ENCODE data around the gene SAPCD2.

SAPCD2 gene

DNA sequence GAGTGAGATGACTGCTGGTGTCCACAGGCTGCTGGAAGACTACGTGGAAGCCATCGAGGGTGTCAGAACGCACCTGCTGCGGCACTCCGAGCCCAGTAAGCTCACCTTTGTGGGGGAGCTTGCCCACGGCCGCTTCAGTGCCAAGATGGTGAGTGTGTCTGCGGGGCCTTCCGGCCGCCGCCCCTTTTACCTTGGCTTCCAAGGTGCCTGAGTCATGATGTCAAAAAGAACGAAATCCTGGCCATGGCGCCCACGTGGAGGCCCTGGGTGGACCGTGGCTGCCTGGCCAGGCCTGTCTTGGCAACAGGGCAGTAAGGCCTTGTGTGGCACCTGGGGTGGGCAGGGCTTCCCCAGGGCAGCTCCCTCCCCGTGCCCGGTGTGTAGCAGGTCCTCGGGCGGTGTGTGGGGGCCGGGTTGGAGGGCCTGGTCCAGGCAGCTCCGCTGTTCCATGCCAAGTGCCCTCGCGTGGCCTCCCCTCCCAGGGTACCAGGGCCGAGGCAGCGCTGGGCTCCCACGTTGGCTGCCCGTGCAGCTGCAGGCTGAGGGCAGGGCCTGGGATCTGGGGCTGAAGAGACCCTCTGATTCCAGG lies 36.4 kb upstream of the SAPCD2 start:
- DNase-seq = no peak

DNA sequence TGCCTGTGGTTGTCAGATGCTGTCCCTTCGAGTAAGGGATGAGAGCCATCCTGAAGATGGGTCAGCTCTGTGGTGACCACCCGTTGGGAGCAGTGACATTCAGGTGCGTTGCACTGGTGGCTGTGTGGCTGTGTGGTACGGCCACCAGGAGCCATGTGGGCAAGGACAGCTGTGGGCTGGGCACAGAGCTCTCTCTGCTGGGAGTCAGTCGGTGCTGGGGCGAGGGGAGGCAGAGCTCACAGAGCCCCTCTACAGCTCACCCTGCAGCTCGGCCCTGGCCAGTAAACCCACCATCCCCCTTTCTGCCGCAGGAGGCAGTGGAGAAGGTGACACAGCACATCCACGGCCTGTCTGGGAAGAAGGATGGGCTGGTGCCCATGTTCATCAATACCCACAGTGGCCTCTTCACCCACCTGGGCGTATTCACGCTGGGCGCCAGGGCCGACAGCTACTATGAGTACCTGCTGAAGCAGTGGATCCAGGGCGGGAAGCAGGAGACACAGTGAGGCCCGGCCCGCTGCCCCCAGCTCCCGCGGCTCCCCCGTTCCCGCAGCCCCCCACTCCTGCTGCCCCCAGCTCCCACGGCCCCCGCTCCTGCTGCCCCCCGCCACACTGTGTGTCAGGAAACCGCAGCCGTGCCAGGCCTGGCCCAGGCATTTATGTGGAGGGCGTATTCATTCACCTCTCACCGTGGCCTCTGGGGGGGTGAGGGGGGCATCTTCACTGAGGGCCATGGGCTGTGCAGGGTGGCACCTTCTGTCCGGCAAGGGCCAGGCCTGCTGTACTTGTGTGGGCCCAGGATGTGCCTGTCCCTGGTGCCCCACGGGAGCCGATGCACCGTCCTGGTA lies 35.7 kb upstream of the SAPCD2 start:
- DNase-seq = no peak

DNA sequence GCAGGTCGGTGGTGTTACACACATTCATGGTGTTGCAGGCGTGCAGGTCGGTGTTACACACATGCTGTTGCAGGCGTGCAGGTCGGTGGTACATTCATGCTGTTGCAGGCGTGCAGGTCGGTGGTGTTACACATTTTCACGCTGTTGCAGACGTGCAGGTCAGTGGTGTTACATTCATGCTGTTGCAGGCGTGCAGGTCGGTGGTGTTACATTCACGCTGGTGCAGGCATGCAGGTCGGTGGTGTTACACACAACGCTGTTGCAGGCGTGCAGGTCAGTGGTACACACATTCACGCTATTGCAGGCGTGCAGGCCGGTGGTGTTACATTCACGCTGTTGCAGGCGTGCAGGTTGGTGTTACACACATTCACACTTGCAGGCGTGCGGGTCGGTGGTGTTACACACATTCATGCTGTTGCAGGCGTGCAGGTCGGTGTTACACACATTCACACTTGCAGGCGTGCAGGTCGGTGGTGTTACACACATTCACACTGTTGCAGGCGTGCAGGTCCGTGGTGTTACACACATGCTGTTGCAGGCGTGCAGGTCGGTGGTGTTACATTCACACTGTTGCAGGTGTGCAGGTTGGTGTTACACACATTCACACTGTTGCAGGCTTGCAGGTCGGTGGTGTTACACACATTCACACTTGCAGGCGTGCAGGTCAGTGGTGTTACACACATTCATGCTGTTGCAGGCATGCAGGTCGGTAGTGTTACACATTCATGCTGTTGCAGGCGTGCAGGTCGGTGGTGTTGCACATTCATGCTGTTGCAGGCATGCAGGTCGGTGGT lies 33.0 kb upstream of the SAPCD2 start:
- no peak for DNase-seq

DNA sequence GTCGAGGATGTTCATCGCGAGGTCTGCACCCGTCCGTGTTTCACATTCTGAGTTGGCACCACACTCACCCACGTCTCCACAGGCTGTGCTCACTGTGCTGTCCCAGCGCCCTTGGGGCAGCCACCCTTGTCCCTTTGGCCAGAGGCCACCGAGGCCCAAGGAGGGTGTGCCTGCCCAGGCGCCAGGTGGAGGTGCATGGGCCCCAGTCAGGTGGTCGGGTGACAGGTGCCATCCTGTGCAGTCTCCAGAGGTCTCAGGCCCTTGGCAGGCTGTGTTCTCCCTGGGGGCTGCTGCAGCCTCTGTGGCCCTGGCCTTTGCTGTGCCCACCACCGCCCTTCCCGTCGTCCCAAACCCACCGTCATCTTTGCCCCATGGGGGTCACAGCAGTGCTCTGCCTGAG lies 28.9 kb upstream of the SAPCD2 start:
- no peak for DNase-seq

DNA sequence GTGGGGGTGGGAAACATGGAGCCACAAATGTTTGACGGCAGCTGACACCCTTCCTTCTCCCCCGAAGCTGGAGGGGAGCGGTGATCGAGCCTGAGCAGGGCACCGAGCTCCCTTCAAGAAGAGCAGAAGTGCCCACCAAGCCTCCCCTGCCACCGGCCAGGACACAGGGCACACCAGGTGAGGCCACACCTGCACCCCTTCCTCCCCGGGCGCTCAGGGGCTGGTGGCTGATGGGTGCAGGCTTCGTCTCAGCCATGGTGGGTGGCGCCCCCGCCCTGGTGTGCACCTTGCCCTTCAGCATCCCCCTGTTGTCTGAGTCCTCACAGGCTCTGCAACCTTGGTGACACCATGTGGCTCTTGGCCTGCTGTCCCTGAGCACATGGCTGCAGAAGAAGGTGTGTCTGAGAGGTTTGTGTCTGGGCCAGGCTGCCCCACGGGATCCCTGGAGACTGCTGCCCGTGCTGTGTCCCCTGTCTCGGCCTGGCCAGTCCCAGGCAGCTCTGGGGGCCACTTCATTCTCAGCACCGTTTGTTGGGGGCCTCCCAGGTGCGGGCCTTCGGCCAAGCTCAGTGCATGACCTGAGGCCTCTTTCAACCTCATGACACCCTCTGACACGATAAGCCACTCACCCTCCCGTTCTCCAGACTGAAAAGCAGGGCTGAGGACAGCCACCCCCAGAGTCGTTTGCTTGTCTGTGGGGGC lies 27.6 kb upstream of the SAPCD2 start:
- no peak for DNase-seq

DNA sequence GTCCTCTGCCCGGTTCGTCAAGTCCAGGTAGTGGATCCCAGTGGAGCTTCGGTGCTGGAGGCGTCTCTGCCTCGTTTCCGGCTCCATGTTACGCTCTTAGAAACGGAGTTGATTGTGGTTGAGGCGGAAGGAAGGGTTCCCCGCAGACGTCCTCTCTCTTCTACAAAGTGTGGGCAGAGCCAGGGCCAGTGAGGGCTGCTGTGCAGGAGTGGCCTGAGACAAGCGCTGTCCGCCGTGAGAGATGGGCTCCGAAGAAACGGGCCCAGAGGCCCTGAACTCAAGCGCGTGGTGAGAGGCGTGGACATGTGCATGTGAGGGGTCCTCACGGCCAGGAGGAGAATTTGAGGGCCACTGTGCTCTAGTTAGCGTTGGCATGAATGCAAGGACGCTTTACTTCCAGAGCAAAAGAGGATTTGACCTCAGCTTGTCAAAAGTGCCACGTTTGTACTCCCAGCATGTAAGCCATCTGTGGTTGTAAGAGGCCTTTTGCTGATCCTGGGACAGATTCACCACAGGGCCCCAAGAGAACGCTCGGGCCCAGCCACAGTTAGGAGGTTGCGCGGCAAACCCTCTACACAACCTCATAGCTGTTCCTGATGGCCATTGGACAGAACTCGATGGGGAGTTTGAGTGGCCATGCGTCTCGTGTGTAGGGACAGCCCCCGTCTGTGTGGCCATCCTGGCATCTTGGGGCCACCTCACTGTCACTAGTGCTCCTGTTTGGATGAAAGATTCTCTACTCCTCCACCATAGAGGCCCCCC lies 26.6 kb upstream of the SAPCD2 start:
- DNase-seq = no peak

DNA sequence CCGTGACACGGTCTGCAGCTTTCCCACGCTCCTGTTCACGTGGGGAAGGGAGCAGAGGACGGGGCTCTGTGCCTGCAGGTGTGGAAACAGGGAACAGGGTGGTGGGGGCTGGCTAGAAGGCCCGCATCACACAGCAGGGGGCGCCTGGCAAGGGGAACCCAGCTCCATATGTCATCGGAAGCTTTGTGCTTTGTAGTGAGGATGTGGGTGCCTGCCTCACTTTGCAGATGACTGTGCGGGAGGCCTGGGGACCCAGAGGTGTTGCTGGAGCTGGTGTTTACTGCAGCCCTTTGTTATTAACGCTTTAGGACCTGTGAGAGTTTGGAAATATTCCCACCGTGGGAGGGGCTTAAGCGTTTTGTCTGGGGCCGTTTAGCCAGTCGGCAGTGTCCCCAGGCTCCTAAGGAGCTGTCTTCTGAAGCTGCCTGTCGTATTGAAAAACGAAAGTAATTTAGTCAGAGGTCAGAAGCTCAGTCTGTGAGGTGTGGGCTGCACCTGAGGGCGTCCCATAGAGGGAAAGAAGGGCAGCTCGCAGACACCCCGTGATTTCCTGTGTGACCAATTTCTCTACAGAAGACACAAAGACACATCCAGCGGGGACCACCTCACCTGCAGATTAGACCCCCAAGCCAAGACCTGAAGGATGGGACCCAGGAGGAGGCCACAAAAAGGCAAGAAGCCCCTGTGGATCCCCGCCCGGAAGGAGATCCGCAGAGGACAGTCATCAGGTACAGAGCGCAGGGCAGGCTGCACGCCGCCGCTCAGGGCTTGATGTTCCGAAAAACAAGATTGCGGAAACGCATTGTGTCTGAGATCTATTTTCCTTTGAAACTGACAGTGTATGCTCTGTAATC lies 25.5 kb upstream of the SAPCD2 start:
- peak; percentile 78 to 88 for DNase-seq

DNA sequence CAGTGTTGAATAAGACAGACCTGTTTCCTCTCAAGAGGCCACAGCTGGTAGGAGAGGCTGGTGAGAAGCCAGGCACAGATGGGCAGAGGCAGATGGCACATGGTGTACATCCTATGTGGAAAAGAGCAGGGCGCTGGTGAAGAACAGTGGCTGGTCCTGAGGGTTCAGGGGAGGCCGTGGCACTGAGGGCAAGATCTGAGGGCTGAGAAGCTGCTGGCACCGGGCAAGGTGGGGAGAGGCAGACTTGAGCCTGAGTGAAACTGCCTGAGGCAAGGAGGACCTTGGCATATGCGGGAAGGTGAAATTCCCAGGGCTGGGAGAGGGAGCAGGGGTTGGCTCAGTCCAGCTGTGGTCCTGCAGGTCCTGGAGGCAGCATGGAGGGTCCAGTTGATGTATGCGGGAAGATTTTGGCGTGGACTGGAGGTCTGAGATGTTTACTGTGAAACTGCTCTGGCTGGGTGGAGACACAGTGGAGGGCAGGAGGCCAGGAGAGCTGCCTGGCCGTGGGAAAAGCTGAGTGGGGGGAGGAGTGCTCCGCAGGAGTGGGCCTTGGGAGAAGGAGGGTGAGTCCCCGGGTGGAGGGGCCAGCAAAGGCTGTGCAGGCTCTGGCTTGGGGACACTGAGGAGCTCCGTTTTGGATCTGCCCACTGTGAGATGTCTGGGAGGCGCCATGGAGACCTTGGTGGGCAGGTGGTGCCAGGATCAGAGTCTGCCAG lies 19.0 kb upstream of the SAPCD2 start:
- no peak for DNase-seq

DNA sequence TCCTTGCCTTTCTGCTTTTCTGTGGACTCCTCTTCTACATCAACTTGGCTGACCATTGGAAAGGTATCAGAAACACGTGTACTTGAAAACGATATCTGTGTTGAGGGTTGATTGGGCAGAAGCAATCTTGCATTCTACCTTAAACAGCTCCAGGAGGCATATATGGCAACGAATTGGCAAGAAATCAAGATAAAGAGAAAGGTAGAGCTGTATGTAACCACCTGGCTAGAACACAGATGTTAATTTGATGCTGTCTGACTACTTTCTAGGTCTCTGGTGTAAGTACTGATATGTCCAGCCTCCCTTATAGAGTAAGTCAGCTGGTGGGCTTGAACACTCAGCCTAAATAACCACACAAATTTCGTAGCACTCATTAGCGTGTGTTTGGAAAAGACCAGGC lies 17.8 kb upstream of the SAPCD2 start:
- no peak for DNase-seq

DNA sequence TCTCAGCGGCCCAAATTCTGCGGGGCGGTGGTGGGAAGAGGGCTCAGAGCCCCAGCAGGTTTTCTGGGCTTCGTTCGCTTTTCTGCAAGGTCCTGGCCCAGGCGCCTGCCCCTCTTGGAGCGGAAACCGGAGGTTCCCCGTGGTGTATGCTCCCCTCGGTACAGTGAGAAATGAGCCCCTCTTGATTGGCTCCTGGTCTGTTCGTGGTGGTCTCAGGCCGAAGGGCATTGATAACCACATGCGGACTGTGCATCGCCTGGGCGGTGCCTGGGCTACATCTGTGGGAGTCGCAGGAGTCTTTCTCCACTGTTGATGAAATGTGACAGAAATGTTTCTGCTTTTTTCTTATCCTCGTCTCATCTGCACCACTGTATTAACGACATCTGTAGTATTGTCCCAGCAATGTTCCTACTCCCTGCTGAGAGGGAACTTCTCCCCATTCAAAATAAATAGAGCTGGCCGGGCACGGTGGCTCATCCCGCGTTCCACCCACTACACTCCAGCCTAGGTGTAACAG lies 17.1 kb upstream of the SAPCD2 start:
- DNase-seq = no peak

DNA sequence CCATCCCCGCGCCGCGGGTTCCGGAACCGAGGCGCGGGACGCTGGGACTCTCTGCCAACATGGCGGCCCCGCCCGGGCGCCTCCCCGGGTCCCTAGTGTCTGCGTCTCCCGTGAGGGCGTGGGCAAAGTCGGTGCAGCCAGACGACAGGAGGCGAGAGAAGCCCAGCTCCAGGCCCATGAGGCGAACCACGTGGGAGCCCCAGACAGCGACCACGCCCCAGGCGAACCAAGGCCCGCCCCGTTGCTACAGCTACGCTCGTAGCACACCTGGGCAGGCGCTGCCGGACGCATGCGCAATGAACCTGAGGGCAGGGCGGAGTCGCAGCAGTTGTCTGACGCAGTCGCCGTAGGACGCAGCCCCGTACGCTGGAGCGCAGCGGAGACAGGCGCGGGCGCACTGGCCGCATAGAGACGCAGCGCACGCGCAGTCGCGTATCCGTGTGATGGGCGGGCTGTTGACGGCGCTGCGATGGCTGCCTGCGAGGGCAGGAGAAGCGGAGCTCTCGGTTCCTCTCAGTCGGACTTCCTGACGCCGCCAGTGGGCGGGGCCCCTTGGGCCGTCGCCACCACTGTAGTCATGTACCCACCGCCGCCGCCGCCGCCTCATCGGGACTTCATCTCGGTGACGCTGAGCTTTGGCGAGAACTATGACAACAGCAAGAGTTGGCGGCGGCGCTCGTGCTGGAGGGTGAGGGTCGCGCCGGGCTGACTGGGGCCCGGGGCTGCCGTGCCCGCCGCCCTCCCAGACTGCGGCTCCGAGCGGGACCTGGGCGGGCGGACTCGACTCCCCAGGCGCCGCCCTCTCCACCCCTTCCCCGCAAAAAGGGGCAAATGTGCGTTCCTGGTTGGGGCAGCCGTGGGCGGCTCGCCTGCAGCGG lies 16.4 kb upstream of the SAPCD2 start, which contains the start of gene MAN1B1:
Gene MAN1B1, plus strand, starts transcription at position 455 of the 878 bp plus-strand sequence. Its CDS starts 15 bp downstream, at position 470.
- peak; percentile 100 for DNase-seq

DNA sequence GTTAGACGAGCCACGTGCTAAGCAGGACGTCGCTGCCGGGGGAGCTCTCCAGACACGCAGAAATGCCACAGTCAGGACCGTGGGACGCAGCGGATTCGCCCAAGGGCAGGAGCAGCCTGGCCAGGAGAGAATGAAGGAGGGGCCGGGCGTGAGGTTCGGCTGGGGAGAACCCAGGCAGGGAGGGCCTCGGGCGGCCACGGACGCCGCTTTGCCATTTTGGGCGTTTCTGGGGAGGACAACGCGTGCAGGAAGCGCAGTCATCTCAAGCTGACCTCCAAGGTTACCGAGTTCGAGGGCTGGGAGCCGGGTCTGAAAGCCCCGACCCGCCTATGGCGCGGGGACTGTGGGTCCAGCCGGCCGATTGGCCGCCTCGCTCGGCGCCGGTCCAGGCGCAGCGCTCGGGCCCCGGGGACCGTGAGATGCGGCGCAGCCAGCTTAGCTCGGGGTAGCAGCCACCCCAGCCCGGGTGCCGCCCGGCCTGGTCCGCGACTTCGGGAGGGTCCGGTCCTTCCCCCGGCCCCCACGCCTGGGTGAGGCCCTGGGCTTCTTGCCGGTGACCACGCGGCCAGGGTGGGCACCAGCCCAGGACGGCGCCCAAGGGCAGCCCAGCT lies 15.7 kb upstream of the SAPCD2 start:
- peak; percentile 7 to 32 for DNase-seq

DNA sequence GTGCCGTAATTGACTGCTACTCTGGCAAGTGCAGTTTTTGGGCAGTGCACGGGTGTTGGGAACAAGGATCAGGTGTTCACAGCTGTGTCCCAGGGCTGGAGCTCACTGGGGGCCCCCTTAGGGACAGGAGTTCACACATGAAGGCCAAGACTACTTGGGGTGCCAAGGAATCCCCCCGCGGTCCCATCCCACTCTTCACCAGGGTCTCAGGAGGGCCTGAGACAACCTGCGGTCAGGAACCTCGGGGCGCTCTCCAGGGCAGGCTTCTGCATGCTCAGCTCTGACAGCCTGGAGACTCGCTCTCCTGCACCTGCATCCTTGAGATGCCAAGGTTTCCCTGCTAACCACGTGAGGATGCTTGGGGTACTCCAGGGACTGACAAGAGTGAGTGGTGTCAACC lies 14.2 kb upstream of the SAPCD2 start:
- DNase-seq = no peak

DNA sequence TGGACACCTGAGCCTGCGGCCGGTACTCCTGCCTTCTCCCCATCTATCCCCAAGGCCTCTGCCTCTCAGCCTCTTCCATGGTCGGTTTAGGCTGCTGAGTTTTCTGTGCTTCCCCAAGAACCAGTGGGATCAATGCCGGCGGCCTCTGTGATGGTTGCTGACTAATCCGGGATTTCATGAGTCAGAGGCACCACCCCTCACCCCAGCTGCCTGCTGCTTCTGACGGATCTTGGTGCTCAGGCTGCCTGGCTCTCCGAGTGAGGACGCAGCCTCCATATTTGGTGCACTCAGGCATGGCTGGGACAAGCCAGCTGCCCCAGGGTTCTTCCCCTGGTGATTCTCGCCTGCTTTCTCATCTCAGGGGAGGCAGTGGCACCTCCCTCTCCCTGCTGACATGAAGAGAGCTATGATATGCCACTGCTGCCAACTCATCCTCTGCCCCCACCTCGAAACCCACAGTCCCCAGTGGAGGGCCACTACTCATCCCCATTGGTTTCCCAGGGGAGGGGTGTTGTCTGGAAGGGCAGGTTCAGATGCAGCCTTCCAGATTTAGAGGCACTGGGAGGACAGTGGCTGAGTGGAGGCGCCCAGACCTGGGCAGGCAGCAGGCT lies 13.1 kb upstream of the SAPCD2 start:
- DNase-seq = no peak

DNA sequence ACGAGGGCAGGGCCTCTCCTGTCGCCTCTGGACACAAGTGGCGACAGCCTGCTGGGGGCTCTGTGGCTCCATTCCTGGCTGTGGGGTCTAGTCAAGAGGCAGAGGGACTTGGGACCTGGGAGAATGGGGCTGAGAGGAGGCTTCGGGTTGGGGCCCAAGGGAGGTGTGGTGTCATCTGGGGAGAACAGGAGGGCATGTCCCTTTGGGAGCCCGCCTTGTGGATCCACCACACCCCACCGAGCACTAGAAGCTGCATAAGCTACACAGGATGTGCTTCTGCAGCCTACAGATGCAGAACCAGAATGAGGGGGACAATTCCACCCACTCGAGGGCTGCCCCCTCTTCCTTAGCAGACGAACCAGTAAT lies 12.6 kb upstream of the SAPCD2 start:
- no peak for DNase-seq

DNA sequence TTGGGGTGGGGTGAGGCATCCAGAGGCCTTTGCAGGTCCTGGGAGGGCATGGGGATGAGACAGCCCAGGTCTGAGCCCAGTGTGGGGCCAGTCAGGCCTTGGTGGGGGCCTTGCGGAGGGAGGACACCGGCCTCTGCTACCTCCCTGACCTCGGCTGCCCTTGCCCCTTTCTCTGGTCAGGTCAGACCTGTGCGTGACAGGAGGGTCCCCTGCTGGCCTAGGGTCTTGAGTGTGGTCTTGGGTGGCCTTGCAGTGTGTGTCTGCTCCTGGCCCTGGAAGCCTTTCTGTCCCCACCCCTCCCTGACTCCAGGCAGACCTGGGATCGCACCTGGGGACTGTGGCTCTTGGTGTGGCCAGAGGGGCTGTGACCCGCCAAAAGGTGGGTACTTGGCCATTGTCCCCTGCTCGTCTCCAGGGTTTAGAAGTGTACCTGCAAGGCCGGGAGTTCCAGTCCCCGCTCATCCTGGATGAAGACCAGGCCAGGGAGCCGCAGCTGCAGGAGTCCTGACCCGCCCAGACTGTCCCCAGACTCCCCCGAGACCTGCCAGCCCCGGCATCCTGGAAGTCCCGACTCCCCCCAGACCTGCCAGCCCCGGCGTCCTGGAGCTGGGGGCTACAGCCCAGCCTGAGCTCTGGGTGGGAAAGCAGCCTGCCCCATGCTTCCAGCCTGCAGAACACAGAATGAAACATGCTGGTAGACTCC lies 12.0 kb upstream of the SAPCD2 start:
- no peak for DNase-seq

DNA sequence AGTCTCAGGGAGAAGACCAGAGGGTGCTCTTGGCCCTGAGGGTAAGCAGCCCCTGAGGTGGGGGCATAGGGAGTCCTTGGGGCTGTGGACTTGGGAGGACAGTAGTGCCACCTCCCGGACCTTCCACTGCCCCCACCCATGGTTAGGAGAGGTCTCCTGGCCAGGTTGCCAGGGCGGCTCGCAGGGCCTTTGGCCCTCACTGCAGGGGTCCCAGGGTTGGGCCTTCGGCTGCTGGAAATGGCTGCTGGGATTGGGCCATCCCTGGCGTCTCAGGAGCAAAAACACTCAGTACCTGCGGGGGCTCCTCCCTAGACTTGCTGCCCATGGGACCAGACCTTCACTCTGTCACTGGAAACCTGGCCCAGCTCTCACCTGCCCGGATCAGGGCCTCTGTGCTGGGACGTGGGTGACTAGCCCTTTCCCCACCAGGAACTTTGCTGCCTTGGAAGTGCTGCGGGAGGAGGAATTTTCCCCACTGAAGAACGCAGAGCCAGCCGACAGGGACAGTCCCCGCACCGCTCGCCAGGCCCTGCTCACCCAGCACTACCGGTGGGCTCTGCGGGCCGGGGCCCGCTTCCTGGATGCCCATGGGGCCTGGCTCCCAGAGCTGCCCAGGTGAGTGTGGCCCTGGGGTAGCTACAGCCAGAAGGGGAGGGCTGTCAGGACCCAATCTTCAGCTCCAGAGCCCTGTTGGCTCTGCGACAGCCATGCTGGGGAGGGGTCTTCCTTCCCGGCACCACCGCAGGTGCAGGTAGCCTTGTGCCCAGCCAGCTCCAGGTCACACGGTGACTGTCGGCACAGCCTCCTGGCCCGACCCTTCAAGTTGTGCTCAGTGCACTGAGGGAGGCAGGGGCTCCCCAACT lies 10.1 kb upstream of the SAPCD2 start:
- DNase-seq = no peak

Data from CD4-positive, alpha-beta T cell treated with Interferon alpha-2 for 1 hour (primary cell).